GM10266 (cell line): ENCODE results near the gene UBASH3B.
A peak's percentile ranks its signal among the peaks of the same experiment; 100 is the strongest.
"Not testable (repeated sequence)": the region's sequence is repeated elsewhere in the genome, so short reads cannot be mapped to it uniquely, and the experiment has no call there.

ENCODE experiments used
- DNase-seq: peaks from one replicate; pipeline ENCODE4 v3.0.0; 2012; ENCODE audit errors: extremely low spot score
- CTCF ChIP-seq: IDR thresholded peaks from 2 replicates; pipeline ENCODE4 v1.5.1; 2012; ENCODE audit warnings: mild to moderate bottlenecking, low read depth; ENCODE audit not compliant: control insufficient read depth, insufficient read depth; ENCODE audit errors: missing control alignments

The UBASH3B gene

GRCh38 chr11:122861631-122862030 lies 206.1 kb downstream of the UBASH3B start:
- DNase-seq = no peak
- TF ChIP-seq CTCF = no peak

GRCh38 chr11:122862091-122862490 lies 206.6 kb downstream of the UBASH3B start:
- TF ChIP-seq CTCF = no peak

GRCh38 chr11:122863154-122863553 lies 207.6 kb downstream of the UBASH3B start:
- DNase-seq = not testable (repeated sequence)

More at GRCh38 chr11:122862091-122862490, 206.6 kb downstream of the UBASH3B start:
- DNase-seq = no peak

GRCh38 chr11:122863704-122864326 lies 208.3 kb downstream of the UBASH3B start:
- TF ChIP-seq CTCF = peak; percentile 69
- DNase-seq = no peak
